Measurements from ENCODE around the gene CEP135.
"Not testable (repeated sequence)": the region's sequence is repeated elsewhere in the genome, so short reads cannot be mapped to it uniquely, and the experiment has no call there.

CEP135 gene, protein sequence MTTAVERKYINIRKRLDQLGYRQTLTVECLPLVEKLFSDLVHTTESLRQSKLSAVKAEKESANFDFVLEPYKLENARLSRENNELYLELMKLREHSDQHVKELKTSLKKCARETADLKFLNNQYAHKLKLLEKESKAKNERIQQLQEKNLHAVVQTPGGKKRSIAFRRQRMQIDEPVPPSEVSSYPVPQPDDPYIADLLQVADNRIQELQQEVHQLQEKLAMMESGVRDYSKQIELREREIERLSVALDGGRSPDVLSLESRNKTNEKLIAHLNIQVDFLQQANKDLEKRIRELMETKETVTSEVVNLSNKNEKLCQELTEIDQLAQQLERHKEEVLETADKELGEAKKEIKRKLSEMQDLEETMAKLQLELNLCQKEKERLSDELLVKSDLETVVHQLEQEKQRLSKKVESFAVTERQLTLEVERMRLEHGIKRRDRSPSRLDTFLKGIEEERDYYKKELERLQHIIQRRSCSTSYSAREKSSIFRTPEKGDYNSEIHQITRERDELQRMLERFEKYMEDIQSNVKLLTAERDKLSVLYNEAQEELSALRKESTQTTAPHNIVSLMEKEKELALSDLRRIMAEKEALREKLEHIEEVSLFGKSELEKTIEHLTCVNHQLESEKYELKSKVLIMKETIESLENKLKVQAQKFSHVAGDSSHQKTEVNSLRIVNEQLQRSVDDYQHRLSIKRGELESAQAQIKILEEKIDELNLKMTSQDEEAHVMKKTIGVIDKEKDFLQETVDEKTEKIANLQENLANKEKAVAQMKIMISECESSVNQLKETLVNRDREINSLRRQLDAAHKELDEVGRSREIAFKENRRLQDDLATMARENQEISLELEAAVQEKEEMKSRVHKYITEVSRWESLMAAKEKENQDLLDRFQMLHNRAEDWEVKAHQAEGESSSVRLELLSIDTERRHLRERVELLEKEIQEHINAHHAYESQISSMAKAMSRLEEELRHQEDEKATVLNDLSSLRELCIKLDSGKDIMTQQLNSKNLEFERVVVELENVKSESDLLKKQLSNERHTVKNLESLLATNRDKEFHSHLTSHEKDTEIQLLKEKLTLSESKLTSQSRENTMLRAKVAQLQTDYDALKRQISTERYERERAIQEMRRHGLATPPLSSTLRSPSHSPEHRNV

DNA sequence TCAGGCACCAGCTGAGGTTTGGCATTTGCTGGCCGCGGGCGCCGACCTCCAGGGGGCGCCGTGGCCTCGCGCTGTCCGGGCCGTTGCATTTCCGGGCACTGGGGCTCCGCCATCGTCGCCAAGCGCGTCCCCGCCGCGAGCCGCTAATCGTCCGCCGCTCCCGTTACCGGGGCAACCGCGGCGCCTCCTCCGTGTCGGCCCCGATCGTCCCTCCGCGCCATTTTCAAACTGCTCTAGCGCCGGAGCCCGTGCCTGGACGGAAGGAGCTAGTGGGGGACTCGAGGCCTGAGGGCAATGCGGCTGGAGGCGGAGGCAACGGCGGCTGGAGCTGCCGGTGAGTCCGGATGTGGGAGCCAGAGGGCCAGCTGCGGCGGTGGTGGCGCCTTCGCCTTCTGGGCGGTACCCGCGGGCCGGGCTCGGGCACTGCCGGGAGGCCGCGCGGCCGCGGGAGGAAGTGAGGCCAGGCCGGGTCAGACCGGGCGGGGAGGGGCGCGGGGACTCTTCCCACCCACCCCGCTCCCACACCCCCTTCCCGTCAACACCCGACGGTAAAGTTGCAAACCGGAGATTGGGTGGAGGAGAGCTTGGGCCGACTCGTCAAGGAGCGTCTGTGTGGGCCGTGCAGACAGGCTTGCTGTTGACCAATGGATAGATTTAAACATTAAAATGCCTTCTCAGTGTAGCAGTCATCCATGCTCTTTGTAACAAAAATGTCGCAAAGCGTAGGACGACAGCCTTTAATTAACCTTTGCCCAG is at the start of gene CEP135:
CEP135 (plus strand) TSS at position 220 of the 756 bp plus-strand sequence. CDS start 3,186 bp downstream, outside the sequence.
- DNase-seq (ENCODE audit: low read depth): peak; percentile 65

DNA sequence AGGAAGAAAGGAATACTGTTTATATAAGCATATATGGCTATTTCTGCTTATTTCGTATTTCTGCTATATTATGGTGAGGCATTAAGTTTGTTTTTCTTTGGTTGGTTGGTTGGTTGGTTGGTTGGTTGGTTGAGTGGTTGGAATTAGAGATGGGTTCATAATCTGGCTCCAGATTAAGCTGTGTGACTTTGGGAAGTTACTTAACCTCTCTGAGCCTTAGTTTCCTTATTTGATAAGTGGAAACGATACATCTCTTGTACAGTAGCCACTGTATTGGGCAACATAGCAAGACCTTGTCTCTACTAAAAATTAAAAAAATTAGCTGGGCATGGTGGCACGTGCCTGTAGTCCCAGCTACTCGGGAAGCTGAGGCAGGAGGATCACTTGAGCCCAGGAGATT is 46.1 kb upstream of the CEP135 start:
- DNase-seq (ENCODE audit: low read depth): no peak

DNA sequence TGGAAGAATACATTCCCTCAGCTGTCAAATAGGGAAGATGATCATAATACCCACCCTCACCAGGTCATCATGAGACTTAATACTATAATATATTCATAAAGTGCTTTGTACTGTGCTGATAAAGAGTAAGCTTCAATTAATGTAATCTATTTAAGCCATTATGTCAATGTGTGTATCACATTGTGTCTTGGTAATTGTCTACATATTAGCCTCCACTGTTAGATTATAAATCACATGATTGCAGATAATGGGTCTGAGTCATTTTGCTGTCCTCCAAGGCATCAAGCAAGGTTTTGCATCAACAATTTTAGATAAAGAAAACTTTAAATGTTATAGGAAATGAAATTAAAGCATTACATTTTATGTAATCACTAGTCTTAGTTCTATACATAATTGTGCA is 45.2 kb upstream of the CEP135 start:
- no peak for DNase-seq (ENCODE audit: low read depth)

DNA sequence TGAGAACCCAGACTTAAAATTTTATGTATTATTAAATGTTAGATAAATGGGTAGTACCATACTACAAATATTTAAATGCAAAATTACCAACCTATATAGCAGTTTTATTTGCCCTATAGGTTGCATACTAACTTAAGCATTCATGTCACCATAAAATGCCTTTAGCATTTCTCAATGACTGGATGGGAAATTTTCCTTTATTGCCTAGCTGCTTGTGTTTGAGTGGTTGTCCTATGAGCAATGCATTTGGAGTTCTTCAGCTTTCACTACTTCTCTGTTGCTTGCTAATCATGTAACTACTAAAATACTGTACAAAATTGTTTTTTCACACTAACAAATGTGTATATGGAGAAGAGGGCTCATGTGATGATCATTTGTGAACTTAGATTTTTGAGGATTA is 44.2 kb upstream of the CEP135 start:
- no peak for DNase-seq (ENCODE audit: low read depth)

DNA sequence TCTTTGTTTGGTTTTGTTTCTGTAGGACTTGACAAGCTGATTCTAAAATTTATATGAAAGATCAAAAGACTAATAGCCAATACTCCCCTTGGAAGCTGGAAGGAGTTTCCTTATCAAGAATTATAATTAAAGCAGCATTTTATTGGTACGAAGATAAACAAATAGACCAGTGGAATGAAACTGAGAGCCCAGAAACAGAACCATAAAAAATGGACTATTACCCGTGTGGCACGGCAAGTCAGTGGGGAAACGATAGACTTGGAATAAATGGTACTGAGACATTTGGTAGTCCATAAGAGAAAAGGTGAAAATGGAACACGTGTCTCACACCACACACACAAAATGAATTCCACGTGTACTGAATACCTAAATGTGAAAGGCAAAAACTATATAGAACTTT is 42.4 kb upstream of the CEP135 start:
- DNase-seq (ENCODE audit: low read depth): no peak

DNA sequence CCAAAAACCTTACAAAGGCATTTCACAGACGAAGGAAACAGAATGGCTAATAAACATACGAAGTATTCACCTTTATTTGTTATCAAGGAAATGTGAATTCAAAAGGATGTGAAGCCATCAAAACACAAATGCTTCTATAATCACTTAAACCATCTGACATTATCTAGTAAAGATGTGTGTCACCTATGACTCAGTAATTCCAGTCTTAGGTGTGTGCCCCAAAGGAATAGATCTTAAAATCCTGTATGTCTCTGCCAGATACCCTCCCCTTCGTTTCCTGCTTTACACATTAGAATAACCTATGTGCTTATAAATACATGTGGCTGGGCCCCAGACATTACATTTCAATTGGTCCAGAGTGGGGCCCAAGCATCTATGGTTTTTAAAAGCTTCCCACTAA is 41.8 kb upstream of the CEP135 start:
- DNase-seq (ENCODE audit: low read depth): peak; percentile 41

DNA sequence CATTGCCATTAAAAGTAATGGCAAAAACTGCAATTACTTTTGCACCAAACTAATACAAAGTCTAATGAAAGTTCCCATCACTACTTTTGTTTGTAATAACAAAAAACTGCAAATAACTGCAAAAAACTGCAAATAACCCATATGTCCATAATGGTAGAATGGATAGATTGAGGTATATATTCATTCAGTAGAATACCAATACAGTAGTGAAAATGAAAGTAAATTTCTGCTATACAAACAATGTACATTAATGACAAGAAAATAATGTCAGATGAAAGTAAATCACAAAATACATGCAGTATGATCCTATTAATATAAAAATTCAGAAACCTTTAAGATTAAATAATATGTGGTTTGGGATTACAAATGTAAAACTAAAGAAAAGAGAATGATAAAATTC is 41.3 kb upstream of the CEP135 start:
- DNase-seq (ENCODE audit: low read depth): no peak

DNA sequence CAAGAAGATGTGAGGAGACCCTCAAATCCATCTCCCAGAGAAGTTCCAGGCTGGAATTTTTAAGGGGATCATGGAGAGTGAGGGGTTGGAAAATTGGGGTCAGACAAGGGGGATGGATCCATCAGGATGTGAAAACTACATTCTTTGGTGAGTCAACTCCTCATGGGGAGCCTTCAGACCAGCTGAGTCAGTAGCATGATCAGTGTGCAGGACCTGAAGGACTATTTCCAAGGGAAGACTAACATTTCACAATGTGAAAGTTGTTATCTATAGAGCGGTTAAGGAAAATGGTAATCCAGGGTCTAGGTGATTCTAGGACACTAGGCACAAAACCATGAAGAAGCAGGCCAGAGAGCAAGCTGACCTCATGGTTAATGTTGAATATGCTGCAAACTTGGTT is 38.6 kb upstream of the CEP135 start:
- peak; percentile 24 for DNase-seq (ENCODE audit: low read depth)

DNA sequence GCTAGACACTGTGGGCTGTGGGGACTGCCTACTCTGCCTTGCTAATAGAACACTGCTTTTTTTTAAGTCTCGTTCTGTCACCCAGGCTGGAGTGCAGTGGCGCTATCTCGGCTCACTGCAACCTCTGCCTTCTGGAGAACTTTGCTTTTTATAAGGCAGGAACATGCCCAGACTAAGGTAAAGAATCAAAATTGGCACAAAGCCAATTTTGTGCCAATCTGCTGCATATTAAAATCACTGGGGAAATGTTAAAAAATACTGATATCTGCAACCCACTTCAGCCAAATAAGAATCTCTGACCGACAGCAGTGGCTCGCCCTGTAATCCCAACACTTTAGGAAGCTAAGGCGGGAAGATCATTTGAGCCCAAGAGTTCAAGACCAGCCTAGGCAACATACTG is 36.5 kb upstream of the CEP135 start:
- DNase-seq (ENCODE audit: low read depth): no peak

DNA sequence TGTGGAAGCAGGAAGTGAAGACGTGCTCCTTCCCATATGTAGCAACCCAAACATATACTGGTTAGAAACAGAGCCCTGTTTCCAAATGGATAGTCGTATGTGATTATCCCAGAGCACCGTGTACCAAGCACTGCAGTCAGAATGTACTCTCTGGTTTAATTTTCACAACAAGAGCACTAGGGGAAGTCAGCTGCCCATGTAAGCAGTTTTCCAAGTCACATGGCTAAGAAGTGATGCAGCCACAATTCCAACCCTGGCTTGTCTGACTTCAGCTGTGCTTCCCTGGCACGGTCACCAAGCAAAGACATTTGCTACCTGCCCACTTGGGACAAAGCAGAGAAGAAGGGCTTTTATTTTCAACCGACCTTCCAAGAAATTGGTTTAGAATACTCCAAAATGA is 28.2 kb upstream of the CEP135 start:
- no peak for DNase-seq (ENCODE audit: low read depth)

DNA sequence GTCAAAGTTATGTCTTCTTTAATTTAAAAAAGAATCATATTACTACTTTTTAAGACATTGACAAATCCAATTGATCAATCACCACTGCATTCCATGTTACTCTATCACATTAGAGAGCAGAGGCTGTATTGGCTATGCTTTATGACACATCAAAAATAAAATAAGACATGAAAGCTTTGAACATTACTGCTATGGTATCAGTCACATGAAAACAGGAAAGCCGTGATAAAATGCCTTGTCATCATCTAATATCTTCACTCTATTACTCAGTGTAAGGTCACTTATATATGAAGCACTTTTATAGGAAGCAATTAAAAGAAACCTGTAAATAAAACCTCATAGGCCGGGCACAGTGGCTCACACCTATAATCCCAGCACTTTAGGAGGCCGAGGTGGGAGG is 27.7 kb upstream of the CEP135 start:
- DNase-seq (ENCODE audit: low read depth): peak; percentile 48

DNA sequence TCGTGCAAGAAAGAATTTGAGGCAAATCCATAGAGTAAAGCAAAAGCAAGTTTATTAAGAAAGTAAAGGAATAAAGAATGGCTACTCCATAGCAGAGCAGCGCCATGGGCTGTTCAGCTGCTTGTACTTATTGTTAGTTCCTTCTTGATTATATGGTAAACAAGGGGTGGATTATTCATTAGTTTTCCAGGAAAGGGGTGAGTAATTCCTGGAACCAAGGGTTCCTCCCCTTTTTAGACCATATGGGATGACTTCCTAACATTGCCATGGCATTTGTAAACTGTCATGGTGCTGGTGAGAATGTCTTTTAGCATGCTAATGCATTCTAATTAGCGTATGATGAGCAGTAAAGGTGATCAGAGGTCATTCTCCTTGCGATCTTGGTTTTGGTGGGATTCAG is 23.5 kb upstream of the CEP135 start:
- DNase-seq (ENCODE audit: low read depth): no peak

DNA sequence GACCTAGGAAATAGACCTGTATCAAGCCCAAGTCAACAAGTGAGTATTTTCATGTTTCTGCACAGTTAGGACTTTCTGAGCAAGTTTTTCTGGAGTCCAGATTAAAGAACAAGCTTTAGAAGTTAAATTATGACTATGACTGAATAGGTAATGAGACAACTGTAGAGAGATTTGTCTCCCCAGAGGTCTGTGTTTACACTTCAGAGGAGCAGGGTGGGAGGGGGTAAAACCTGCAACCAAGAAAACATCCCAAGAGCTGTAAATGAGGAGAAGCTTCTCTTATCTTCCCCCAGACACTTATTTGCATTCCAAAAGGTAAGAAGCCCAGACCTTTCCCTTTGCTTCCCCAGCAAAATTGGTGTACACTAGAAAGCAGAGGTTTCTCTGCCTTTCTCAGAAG is 22.1 kb upstream of the CEP135 start:
- DNase-seq (ENCODE audit: low read depth): no peak

DNA sequence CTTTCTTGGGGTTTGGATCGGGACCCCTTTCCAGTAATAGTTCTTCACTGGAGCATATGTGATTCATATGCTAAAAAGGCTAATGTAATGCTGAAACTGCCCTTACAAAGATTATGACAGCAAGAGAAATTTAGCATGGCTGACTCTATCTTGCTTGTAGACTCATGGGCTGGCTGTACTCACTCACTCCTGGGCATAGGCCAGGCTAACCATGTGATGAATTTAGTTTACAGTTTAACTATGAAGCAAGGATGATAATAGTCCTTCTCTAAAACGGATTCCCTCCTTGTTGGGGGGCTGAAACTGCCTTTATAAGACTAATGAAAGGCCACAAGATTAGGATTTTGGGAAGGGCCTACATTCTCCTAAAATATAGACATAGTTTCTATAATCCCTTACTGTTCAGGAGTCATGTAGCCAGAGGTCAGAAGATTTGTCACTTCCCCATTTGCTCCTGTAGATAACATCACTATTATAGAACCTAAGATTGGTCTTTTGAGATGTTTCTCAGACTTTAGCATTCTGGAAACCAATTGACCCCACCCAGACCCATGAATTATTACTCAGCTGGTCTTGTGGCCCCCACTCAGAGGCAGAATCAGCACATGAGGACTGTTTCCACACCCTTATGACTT is 20.8 kb upstream of the CEP135 start:
- no peak for DNase-seq (ENCODE audit: low read depth)

DNA sequence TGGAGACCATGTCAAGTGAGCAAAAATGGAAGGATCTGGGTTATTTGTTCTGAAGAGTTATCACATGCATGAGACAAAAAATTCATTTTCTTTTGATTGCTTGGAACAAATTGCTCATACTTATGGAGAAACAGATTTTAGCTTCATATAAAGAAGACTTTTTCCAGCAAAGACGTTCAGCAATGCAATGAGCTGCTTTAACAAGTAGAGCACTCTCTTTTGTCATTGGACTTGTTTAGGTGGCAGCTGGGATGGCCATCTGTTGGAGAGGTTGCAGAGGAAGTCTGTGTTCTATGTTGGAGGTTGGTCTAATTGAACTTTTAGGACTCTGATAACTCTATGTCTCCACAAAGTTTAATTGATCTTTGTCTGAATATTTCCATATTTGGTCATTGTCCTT is 19.9 kb upstream of the CEP135 start:
- no peak for DNase-seq (ENCODE audit: low read depth)

DNA sequence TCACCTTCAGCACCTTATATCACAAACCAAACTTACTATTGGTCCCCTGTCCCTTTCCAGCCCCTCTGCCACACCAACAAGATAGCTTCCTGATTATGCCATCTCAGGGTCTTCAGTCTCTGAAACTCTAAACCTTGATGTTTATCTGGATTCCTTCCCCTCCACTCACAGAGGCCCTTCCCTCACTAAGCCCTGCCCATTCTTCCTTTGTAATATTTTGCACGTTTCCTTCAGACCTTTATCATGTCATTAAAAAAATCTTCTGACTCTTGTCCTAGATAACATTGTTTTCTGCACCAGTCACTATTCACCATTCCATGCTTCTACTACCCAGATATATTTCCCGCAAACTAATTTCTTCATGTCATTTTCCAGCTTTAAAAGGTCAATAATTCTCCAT is 17.7 kb upstream of the CEP135 start:
- DNase-seq (ENCODE audit: low read depth): no peak

DNA sequence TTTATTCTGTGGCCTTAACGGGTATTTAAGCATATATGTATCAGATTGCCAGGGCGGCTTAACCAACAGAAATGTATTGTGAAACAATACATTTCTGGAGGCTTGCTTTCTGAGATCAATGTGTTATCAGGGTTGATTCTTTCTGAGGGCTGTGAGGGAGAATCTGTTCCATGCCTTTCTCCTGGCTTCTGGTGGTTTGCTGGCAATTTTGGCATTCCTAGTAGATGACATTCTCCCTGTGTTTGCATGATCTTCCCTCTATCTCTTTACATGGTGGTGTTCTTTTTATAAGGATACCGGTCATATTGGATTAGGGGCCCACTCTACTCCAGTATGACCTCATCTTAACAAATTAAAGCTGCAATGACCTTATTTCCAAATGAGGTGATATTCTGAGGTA is 16.9 kb upstream of the CEP135 start:
- peak; percentile 73 for DNase-seq (ENCODE audit: low read depth)

DNA sequence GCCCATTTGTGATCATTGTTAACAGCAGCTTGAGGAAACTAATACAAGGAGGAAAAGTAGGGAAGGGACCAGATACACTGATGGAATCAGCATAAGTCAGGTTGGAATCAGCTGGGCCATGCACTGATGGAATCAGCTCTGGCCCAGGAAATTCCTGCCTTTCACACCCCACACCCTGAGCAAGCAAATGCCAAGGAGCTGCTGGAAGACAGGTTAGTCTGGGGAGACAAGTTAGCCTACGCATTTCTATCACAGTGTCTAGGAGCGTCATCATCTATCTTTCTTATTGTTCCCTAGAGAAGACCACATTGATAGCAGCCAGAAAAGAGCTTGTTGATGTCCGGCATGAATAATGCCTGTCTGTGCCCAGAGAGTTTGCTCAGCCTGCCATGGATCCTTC is 16.2 kb upstream of the CEP135 start:
- no peak for DNase-seq (ENCODE audit: low read depth)

DNA sequence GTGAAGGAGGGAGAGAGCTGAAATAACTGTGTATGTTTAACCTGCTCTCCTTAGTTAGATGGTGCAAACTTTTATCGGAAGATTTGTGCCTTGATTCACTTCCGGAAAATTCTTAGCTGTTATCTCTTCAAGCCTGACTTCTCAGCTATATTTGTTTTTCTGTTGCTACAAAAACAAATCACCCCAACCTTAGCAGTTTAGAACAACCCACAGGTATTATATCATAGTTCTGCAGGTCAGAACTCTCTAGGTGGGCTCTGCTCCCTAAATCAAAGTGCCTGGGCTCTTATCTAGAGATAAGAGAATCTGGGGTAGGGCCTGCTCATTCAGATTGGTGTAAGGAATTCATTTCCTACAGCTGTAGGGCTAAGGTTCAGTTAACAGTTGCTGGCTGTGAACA is 15.1 kb upstream of the CEP135 start:
- DNase-seq (ENCODE audit: low read depth): no peak

DNA sequence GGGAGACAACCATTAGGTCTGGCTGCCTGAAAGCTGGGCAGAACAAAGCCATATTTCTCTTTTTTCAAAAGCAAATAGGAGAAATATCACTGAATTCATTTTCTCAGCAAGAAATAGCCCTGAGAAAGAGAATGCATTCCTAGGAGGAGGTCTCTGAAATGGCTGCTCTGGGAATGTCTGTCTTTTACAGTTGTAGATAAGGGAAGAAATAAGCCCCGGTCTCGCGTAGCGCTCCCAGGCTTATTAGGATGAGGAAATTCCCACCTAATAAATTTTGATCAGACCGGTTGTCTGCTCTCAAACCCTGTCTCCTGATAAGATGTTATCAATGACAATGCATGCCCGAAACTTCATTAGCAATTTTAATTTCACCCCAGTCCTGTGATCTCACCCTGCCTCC is 12.8 kb upstream of the CEP135 start:
- not testable (repeated sequence) for DNase-seq (ENCODE audit: low read depth)

DNA sequence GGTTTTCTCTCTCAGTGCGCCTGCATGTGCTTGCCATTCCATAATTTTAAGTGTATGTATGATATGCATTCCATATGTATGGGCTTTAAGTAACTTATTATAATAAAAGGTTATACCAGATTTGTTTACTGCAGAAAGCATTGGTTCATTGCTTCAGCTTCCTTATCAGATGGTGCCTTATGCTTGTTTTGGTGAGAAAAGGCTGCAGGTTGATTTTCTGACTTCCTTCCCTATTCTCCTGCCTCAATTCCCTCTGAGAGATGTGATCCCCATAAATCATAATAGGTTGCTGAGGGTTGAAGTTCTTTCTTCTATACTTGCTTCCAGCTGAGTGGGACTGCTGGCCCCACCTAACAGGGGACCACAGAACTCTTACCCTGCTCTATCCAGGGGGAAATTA is 10.3 kb upstream of the CEP135 start:
- DNase-seq (ENCODE audit: low read depth): no peak

DNA sequence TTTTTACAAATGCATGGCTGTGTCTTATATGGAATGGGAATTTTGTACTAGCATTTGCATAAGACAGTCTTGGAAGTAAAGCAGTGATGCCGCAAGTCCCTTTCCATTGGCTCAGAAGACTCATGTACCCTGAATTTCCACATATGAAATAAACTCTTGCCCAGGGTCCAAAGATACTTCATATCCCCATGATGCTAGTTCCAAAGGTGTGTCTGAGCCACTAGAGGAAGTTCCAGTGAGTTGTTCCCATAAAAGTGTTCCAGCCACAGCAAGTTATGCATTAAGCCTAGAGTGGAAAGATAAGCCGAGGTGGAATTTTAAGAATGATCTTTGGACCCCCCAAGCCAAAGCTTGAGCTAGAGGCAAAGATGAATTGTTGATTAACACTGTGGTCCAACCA is 9.3 kb upstream of the CEP135 start:
- DNase-seq (ENCODE audit: low read depth): no peak

Measured in HS-5 (cell line).